BJ (cell line): Measurements from ENCODE around the gene ANO1. TPM values are rescaled to one million over a fixed set of nuclear protein-coding genes. Genes with fewer than 3 reads are reported as not detected.

Source experiments
- CTCF ChIA-PET: fragments of 350-600 bp; formaldehyde crosslinking; extraction: SDS; loops from one replicate; lab custom pipeline; 2021; ENCODE audit warnings: antibody characterized with exemption, inconsistent platforms; lab: Yijun Ruan, JAX
- POLR2A ChIA-PET: fragments of 300-600 bp; sonication (Branson Sonifier 250); formaldehyde crosslinking; extraction: SDS; loops from one replicate; lab custom pipeline; 2021; ENCODE audit warnings: antibody characterized with exemption; lab: Charles Lee
- DNase-seq: peaks from one replicate; pipeline ENCODE4 v3.0.0-alpha.2; 2011; ENCODE audit warnings: low read depth
- H3K27me3 ChIP-seq: 2 replicates; pipeline ENCODE4 v1.6.0; 2011; ENCODE audit warnings: low read length; ENCODE audit not compliant: control insufficient read depth, insufficient read depth
- H3K36me3 ChIP-seq: 2 replicates; pipeline ENCODE4 v1.5.1; 2011; ENCODE audit warnings: low read length; ENCODE audit not compliant: control insufficient read depth, insufficient read depth
- H3K4me3 ChIP-seq: 2 replicates; pipeline ENCODE4 v1.5.1; 2011; ENCODE audit warnings: low read depth, mild to moderate bottlenecking, control low read depth, low read length
- CTCF ChIP-seq: IDR thresholded peaks from 2 replicates; pipeline ENCODE4 v1.5.1; 2011; ENCODE audit warnings: low read depth, mild to moderate bottlenecking, control low read depth, inconsistent platforms, low read length, moderate library complexity; ENCODE audit not compliant: insufficient read depth
- polyA plus RNA-seq: library from polyadenylated mRNA; depleted of rRNA; stranded (reverse); fragments of >200 nt; gene quantifications from 2 replicates; pipeline ENCODE4 v1.2.3, GENCODE V29; 2011

The ANO1 gene
- polyA plus RNA-seq, 1 experiment = 0.10 TPM

- CTCF ChIA-PET = no interaction called here
- H3K27me3 ChIP-seq = peaks cover 12% of the 10 kb centered on the region
- H3K36me3 ChIP-seq = no peaks in the 10 kb centered on the region
- DNase-seq = no peak
- POLR2A ChIA-PET = no interaction called here
- H3K4me3 ChIP-seq = no peak overlapping the region
- TF ChIP-seq CTCF = no peak
Observed at GRCh38 chr11:70084046-70084984, 6.2 kb downstream of the ANO1 start.

- no peak for DNase-seq
- Histone ChIP-seq H3K4me3 (no peak overlapping the region), H3K36me3 (no peaks in the 10 kb centered on the region), H3K27me3 (peaks cover 3% of the 10 kb centered on the region; the same call in 1 of the 2 replicates)
- no peak for TF ChIP-seq CTCF
- POLR2A ChIA-PET = no interaction called here
- CTCF ChIA-PET = interaction anchor here (1.3 kb wide), 1 partner anchor 168 kb away, joined by 5 read pairs; no protein-coding TSS in a partner anchor
Observed at GRCh38 chr11:70085815-70086769, 8.0 kb downstream of the ANO1 start.

GRCh38 chr11:70087446-70088167, 9.5 kb downstream of the ANO1 start:
- ChIA-PET CTCF (interaction anchor here (1.3 kb wide), 2 partner anchors 32 to 169 kb away, joined by 3 to 5 read pairs; no protein-coding TSS in a partner anchor), POLR2A (no interaction called here)
- TF ChIP-seq CTCF = no peak
- DNase-seq = no peak
- peaks cover 7% of the 10 kb centered on the region; the same call in 1 of the 2 replicates for H3K27me3 ChIP-seq
- no peaks in the 10 kb centered on the region for H3K36me3 ChIP-seq
- no peak overlapping the region for H3K4me3 ChIP-seq

DNA sequence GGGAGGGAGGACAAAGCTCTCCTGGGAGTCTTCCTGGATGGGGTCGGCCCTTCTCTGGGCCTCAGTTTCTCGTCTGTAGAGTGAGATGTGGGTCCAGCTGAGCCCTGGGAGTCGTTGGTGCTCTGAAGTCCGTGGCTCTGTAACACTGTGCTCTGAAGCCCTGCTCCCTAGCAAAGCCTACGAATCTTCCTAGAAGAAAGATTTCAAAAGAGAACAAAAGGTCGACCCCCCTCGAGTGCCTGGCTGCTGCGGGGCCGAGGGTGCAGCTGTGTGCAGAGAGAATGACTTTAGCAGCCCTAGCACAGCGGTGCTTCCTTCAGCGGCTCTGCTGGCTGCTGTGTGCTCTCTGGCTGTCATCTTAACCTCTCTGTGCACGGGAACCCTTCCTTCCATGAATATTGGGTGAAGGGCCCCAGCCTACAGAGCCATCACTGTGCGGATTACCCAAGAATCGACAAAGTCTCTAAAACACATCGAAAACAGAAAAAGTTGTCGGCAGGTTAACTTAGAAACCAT, 10.7 kb downstream of the ANO1 start:
- POLR2A ChIA-PET = no interaction called here
- H3K27me3 ChIP-seq = peaks cover 11% of the 10 kb centered on the region
- CTCF ChIA-PET = no interaction called here

More for the DNA sequence above, 10.7 kb downstream of the ANO1 start:
- no peak for TF ChIP-seq CTCF
- no peak for DNase-seq
- H3K4me3 ChIP-seq = no peak overlapping the region
- no peaks in the 10 kb centered on the region for H3K36me3 ChIP-seq
